OCI-LY7 (cell line): Measurements from ENCODE around the gene CCDC8.

ENCODE experiments used
- EZH2phosphoT487 ChIP-seq: fragments of 200-600 bp; sonication (generic); IDR thresholded peaks from 2 replicates; pipeline ENCODE4 v1.6.1; 2018; ENCODE audit warnings: low read depth, borderline replicate concordance, mild to moderate bottlenecking, mixed run types, antibody characterized with exemption, low read length, moderate library complexity, mixed read lengths
- TF ChIP-seq, protein P1 (sequence below): fragments of 200-600 bp; sonication (generic); conservative IDR thresholded peaks from 2 replicates; pipeline ENCODE4 v1.5.1; 2014; ENCODE audit warnings: mild to moderate bottlenecking, antibody characterized with exemption, low read length, moderate library complexity, mixed read lengths

DNA sequence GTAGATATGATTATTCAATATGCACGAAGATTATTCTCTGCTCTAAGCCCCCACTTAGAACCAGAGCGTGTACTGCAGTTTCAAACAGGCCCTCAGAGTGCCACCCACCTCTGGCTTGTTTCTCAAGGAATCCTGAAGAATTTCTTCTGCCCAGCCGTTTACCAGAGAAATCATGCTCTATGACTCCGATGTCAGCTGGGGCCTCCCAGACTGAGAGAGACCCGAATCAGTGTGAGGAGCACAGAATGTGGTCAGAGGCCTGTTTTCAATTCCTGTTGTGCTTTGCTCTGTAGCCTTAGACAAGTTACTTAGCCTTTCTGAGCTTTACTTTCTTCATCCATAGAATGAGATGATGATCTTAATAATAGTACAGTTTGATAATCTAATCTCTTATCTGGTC is 9.8 kb upstream of the CCDC8 start:
- TF ChIP-seq, protein P1, sequence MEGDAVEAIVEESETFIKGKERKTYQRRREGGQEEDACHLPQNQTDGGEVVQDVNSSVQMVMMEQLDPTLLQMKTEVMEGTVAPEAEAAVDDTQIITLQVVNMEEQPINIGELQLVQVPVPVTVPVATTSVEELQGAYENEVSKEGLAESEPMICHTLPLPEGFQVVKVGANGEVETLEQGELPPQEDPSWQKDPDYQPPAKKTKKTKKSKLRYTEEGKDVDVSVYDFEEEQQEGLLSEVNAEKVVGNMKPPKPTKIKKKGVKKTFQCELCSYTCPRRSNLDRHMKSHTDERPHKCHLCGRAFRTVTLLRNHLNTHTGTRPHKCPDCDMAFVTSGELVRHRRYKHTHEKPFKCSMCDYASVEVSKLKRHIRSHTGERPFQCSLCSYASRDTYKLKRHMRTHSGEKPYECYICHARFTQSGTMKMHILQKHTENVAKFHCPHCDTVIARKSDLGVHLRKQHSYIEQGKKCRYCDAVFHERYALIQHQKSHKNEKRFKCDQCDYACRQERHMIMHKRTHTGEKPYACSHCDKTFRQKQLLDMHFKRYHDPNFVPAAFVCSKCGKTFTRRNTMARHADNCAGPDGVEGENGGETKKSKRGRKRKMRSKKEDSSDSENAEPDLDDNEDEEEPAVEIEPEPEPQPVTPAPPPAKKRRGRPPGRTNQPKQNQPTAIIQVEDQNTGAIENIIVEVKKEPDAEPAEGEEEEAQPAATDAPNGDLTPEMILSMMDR = no peak
- TF ChIP-seq EZH2phosphoT487 = no peak
